PFSK-1 (cell line): ENCODE measurements around the gene KCNA1.

ENCODE experiments used
- FOXP2 ChIP-seq: optimal IDR thresholded peaks from 2 replicates; pipeline ENCODE3; 2011; ENCODE audit warnings: borderline replicate concordance, control low read depth, inconsistent platforms; ENCODE audit not compliant: insufficient read depth; ENCODE audit errors: extremely low read length, extremely low read depth
- POLR2AphosphoS5 ChIP-seq: IDR thresholded peaks from 2 replicates; pipeline ENCODE4 v1.6.1; 2012; ENCODE audit warnings: low read depth, mild to moderate bottlenecking, control low read depth, low read length, moderate library complexity
- SIN3A ChIP-seq: IDR thresholded peaks from 2 replicates; pipeline ENCODE4 v1.6.1; 2012; ENCODE audit warnings: mild to moderate bottlenecking, low read length, moderate library complexity, borderline replicate concordance; ENCODE audit not compliant: insufficient read depth
- TAF1 ChIP-seq: IDR thresholded peaks from 2 replicates; pipeline ENCODE4 v1.6.1; 2012; ENCODE audit warnings: low read length, control low read depth, borderline replicate concordance; ENCODE audit not compliant: insufficient read depth
- TF ChIP-seq, protein P1 (sequence below), 2 experiments: IDR thresholded peaks; 2 replicates each; pipeline versions ENCODE4 v1.6.1 to v1.8.0; 2011 to 2012; ENCODE audit warnings: low read depth in 2 of 2, low read length in 2 of 2, control low read depth in 1 of 2, inconsistent platforms in 1 of 2, mild to moderate bottlenecking in 1 of 2, moderate library complexity in 1 of 2; ENCODE audit not compliant: insufficient read depth in 1 of 2

DNA sequence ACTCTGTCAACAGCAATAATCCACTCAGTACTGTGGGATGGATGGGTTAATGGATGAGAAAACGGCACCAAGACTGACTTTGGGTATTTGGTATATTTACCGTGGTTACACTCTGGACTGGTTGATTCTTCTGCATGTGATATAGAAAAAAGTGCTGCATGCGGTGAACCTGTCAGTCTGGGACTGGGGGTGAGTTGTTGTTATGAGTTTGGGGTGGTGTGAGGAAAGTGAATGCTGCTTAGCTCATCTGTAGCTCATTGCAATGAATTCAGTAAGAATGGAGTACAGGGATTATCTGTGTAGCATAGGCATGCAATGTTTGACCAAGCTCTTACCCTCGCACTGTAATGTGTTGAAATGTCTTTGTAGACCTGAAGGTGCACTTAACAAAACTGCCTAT is 6.0 kb downstream of the KCNA1 start:
- TF ChIP-seq SIN3A (no peak), TAF1 (no peak), POLR2AphosphoS5 (no peak), FOXP2 (no peak)
- TF ChIP-seq, protein P1, sequence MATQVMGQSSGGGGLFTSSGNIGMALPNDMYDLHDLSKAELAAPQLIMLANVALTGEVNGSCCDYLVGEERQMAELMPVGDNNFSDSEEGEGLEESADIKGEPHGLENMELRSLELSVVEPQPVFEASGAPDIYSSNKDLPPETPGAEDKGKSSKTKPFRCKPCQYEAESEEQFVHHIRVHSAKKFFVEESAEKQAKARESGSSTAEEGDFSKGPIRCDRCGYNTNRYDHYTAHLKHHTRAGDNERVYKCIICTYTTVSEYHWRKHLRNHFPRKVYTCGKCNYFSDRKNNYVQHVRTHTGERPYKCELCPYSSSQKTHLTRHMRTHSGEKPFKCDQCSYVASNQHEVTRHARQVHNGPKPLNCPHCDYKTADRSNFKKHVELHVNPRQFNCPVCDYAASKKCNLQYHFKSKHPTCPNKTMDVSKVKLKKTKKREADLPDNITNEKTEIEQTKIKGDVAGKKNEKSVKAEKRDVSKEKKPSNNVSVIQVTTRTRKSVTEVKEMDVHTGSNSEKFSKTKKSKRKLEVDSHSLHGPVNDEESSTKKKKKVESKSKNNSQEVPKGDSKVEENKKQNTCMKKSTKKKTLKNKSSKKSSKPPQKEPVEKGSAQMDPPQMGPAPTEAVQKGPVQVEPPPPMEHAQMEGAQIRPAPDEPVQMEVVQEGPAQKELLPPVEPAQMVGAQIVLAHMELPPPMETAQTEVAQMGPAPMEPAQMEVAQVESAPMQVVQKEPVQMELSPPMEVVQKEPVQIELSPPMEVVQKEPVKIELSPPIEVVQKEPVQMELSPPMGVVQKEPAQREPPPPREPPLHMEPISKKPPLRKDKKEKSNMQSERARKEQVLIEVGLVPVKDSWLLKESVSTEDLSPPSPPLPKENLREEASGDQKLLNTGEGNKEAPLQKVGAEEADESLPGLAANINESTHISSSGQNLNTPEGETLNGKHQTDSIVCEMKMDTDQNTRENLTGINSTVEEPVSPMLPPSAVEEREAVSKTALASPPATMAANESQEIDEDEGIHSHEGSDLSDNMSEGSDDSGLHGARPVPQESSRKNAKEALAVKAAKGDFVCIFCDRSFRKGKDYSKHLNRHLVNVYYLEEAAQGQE (IDR thresholded peaks at IDR 0.05; ENCODE audit: insufficient read depth in 1 of 2, low read depth in 2 of 2, low read length in 2 of 2), result no peak
